GM23248 (cell line): ENCODE results near the gene HAPLN2. TPM values are rescaled to one million over a fixed set of nuclear protein-coding genes. Genes with fewer than 3 reads are reported as not detected.
"Not testable (repeated sequence)": the region's sequence is repeated elsewhere in the genome, so short reads cannot be mapped to it uniquely, and the experiment has no call there.

Source experiments
- DNase-seq: peaks from one replicate; pipeline ENCODE4 v3.0.0-alpha.2; 2015
- H2AFZ ChIP-seq: fragments of 200-600 bp; sonication (generic); 2 replicates; pipeline ENCODE4 v1.6.1; 2016; ENCODE audit warnings: antibody characterized with exemption
- H3F3A ChIP-seq: fragments of 200-600 bp; sonication (generic); 2 replicates; pipeline ENCODE4 v1.6.1; 2016; ENCODE audit warnings: mild to moderate bottlenecking, antibody characterized with exemption, mixed run types; ENCODE audit not compliant: insufficient read depth
- H3K27ac ChIP-seq: fragments of 200-600 bp; sonication (generic); 2 replicates; pipeline ENCODE4 v1.5.1; 2016; ENCODE audit warnings: mild to moderate bottlenecking
- H3K27me3 ChIP-seq: fragments of 200-600 bp; sonication (generic); replicated peaks from 2 replicates; pipeline ENCODE4 v1.6.1; 2016; ENCODE audit warnings: mild to moderate bottlenecking; ENCODE audit not compliant: insufficient read depth
- H3K36me3 ChIP-seq: fragments of 200-600 bp; sonication (generic); 2 replicates; pipeline ENCODE4 v1.6.1; 2016; ENCODE audit warnings: low read depth, mild to moderate bottlenecking
- H3K4me1 ChIP-seq: fragments of 200-600 bp; sonication (generic); 2 replicates; pipeline ENCODE4 v1.6.1; 2016; ENCODE audit warnings: mild to moderate bottlenecking; ENCODE audit not compliant: insufficient read depth
- H3K4me2 ChIP-seq: fragments of 200-600 bp; sonication (generic); one replicate; pipeline ENCODE4 v1.6.1; 2016; ENCODE audit warnings: mild to moderate bottlenecking; ENCODE audit not compliant: unreplicated experiment
- H3K4me3 ChIP-seq: fragments of 200-600 bp; sonication (generic); 2 replicates; pipeline ENCODE4 v1.5.1; 2016; ENCODE audit warnings: mild to moderate bottlenecking
- H3K79me2 ChIP-seq: fragments of 200-600 bp; sonication (generic); 2 replicates; pipeline ENCODE4 v1.6.1; 2016; ENCODE audit warnings: mild to moderate bottlenecking; ENCODE audit not compliant: insufficient read depth
- H3K9ac ChIP-seq: fragments of 200-600 bp; sonication (generic); 2 replicates; pipeline ENCODE4 v1.6.1; 2016; ENCODE audit warnings: mild to moderate bottlenecking
- H3K9me2 ChIP-seq: fragments of 200-600 bp; sonication (generic); 2 replicates; pipeline ENCODE4 v1.6.1; 2016; ENCODE audit warnings: mixed run types, mild to moderate bottlenecking, moderate library complexity; ENCODE audit not compliant: insufficient read depth
- H3K9me3 ChIP-seq: fragments of 200-600 bp; sonication (generic); one replicate; pipeline ENCODE4 v1.6.1; 2017; ENCODE audit warnings: low read depth
- H4K20me1 ChIP-seq: fragments of 200-600 bp; sonication (generic); 2 replicates; pipeline ENCODE4 v1.6.0; 2016; ENCODE audit not compliant: insufficient read depth
- EZH2 ChIP-seq: fragments of 200-600 bp; sonication (generic); IDR thresholded peaks from 2 replicates; pipeline ENCODE4 v1.6.1; 2018; ENCODE audit warnings: antibody characterized with exemption, mild to moderate bottlenecking; ENCODE audit not compliant: insufficient read depth, poor library complexity, severe bottlenecking
- EZH2phosphoT487 ChIP-seq: fragments of 200-600 bp; sonication (generic); IDR thresholded peaks from 2 replicates; pipeline ENCODE4 v1.6.1; 2018; ENCODE audit warnings: antibody characterized with exemption, moderate library complexity, mild to moderate bottlenecking, low read depth; ENCODE audit not compliant: insufficient read depth
- WGBS, 2 experiments: methylation state at CpG; one replicate each; pipeline ENCODE4 v1.1.6; 2015 to 2017; ENCODE audit warnings: low lambda C conversion rate in 2 of 2, low coverage in 1 of 2; ENCODE audit errors: missing lambda C conversion rate in 2 of 2; 5-methylcytosine and 5-hydroxymethylcytosine counted together
- in situ Hi-C: fragments of 300-500 bp; cut with MboI; formaldehyde crosslinking; loops from 2 replicates; pipeline ENCODE4 v1.15.0; 2020
- polyA plus RNA-seq: library from polyadenylated mRNA; unstranded; fragments of >200 nt; fragmentation: Nextera tagmentation; extraction: Ambion mirVana; gene quantifications from 2 replicates; pipeline ENCODE4 v1.2.1, GENCODE V29; 2016
- total RNA-seq: library from RNA; depleted of rRNA; stranded (reverse); fragments of >200 nt; shearing (Covaris generic); gene quantifications from 2 replicates; pipeline ENCODE4 v1.2.3, GENCODE V29; 2014

Gene HAPLN2
- total and polyA plus RNA-seq, 2 experiments from 2014 or later = not detected

DNA sequence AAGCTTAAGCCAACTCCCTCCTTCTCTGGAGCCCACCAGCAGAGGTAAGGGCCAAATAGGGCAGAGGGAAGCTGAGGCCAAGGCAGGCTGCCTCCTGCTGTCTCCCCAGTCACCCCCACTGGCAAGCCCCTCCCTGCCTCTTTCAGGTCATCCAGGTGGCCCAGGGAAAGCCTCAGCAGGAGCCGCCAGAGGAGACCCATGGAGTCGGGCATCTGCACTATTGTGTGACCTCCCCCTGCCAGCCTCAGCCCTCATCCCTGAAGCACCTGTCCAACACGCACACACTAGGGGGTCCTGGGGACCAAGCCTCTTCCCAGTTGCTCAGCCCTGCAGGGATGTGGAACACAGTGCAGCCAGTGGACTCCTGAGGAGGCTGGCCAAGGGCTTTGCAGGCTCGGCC, 32.9 kb upstream of the HAPLN2 start:
- DNase-seq = no peak
- no peaks in the 10 kb centered on the region for H3K36me3 ChIP-seq
- in situ Hi-C loops = no loop called here
- no peaks in the 10 kb centered on the region for H3K9me2 ChIP-seq
- no peak overlapping the region for H3K27ac ChIP-seq
- H3K9ac ChIP-seq = no peak overlapping the region
- H3K4me2 ChIP-seq = no peak overlapping the region
- no peak overlapping the region for H3K4me3 ChIP-seq
- TF ChIP-seq EZH2 (no peak), EZH2phosphoT487 (no peak)
- H4K20me1 ChIP-seq = no peaks in the 10 kb centered on the region
- WGBS, 2 experiments = 54 to 60% methylated on average over 4 of the region's 4 CpGs
- H2AFZ ChIP-seq = no peak overlapping the region
- no peaks in the 10 kb centered on the region for H3K79me2 ChIP-seq
- H3F3A ChIP-seq = no peaks in the 10 kb centered on the region
- peaks cover 5% of the 10 kb centered on the region; the same call in 1 of the 2 replicates for H3K4me1 ChIP-seq
- no peaks in the 10 kb centered on the region for H3K9me3 ChIP-seq
- no peaks in the 10 kb centered on the region for H3K27me3 ChIP-seq

DNA sequence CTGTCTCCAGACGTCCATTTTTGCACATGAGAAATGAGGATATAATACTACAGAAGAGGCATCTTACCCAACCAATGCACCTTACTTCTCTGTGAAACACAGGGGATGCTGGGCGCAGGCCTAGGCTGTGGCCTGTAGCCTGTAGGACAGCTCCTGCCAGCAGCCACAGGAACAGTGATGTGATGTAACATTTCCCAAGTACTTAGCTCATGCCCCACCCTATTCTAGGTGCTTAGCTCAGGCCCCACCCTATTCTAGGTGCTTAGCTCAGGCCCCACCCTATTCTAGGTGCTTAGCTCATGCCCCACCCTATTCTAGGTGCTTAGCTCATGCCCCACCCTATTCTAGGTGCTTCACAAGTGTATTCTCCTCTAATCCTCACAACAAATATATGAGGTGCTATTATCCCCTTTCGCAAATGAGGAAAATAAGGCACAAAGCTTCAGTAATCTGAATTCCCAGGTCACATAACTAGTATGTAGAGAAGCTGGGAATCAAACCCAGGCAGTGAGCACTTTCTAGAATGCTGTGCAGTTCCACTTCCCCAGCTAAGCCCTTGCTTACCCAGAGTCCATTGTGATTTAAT, 32.2 kb upstream of the HAPLN2 start:
- Histone ChIP-seq H4K20me1 (no peaks in the 10 kb centered on the region), H3K27ac (no peak overlapping the region), H2AFZ (no peak overlapping the region), H3K27me3 (no peaks in the 10 kb centered on the region), H3F3A (no peaks in the 10 kb centered on the region), H3K4me1 (peaks cover 5% of the 10 kb centered on the region; the same call in 1 of the 2 replicates), H3K4me2 (no peak overlapping the region), H3K9me3 (no peaks in the 10 kb centered on the region), H3K9me2 (no peaks in the 10 kb centered on the region), H3K36me3 (no peaks in the 10 kb centered on the region), H3K79me2 (peaks cover 3% of the 10 kb centered on the region), H3K9ac (no peak overlapping the region), H3K4me3 (no peak overlapping the region)
- DNase-seq = no peak
- TF ChIP-seq EZH2 (no peak), EZH2phosphoT487 (no peak)
- WGBS, 2 experiments = 69 to 77% methylated on average over 3 of the region's 3 CpGs
- in situ Hi-C loops = no loop called here

DNA sequence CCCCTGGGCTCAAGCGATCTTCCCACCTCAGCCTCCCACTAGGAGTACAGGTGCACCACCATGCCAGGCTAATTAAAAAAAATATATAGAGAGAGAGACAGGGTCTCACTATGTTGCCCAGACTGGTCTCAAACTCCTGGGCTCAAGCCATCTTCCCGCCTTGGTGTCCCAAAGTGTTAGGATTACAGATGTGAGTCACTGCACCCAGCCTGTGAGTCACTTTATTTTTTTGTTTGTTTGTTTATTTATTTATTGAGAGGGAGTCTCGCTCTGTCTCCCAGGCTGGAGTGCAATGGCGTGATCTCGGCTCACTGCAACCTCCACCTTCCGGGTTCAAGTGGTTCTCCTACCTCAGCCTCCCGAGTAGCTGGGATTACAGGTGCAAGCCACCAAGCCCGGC, 31.3 kb upstream of the HAPLN2 start:
- H3K4me3 ChIP-seq, H3K27me3 ChIP-seq, H3K9me2 ChIP-seq, H3K4me2 ChIP-seq, H3K27ac ChIP-seq, H3K36me3 ChIP-seq, H3K4me1 ChIP-seq, DNase-seq, H3K9ac ChIP-seq, in situ Hi-C loops, H3K79me2 ChIP-seq, H4K20me1 ChIP-seq, H3F3A ChIP-seq, H2AFZ ChIP-seq, H3K9me3 ChIP-seq: not testable (repeated sequence)
- 77 to 81% methylated on average over 8 of the region's 8 CpGs for WGBS, 2 experiments

DNA sequence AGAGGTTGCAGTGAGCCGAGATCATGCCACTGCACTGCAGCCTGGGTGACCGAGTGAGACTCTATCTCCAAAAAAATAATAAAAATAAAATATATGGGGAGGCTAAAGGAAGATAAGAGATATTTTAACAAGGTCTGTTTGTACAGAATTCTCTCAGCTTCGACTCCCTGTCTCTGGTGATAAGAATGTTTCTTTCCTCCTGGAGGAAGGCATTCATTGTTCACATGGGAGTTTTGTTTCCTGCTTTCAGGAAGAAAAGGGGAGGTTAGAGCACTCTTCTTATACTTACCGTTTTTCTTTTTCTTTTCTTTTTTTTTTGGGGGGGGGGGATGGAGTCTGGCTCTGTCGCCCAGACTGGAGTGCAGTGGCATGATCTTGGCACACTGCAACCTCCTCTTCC, 29.7 kb upstream of the HAPLN2 start:
- Histone ChIP-seq H3K4me2 (no peak overlapping the region), H3K27me3 (no peaks in the 10 kb centered on the region), H3K9ac (no peak overlapping the region), H3K4me1 (peaks cover 5% of the 10 kb centered on the region; the same call in 1 of the 2 replicates), H3F3A (peaks cover 12% of the 10 kb centered on the region; the same call in 1 of the 2 replicates), H4K20me1 (no peaks in the 10 kb centered on the region), H3K9me3 (no peaks in the 10 kb centered on the region), H3K79me2 (peaks cover 6% of the 10 kb centered on the region), H2AFZ (no peak overlapping the region), H3K36me3 (no peaks in the 10 kb centered on the region), H3K27ac (no peak overlapping the region), H3K4me3 (no peak overlapping the region), H3K9me2 (no peaks in the 10 kb centered on the region)
- TF ChIP-seq EZH2phosphoT487 (no peak), EZH2 (no peak)
- DNase-seq = no peak
- WGBS, 2 experiments = 58 to 77% methylated on average over 4 to 5 of the region's 5 CpGs
- in situ Hi-C loops = no loop called here
